GM23248 (cell line): ENCODE results near the gene ARID5B. TPM values are rescaled to one million over a fixed set of nuclear protein-coding genes. Genes with fewer than 3 reads are reported as not detected.

Experiments
- DNase-seq: peaks from one replicate; pipeline ENCODE4 v3.0.0-alpha.2; 2015
- H2AFZ ChIP-seq: fragments of 200-600 bp; sonication (generic); 2 replicates; pipeline ENCODE4 v1.6.1; 2016; ENCODE audit warnings: antibody characterized with exemption
- H3F3A ChIP-seq: fragments of 200-600 bp; sonication (generic); 2 replicates; pipeline ENCODE4 v1.6.1; 2016; ENCODE audit warnings: mild to moderate bottlenecking, antibody characterized with exemption, mixed run types; ENCODE audit not compliant: insufficient read depth
- H3K27ac ChIP-seq: fragments of 200-600 bp; sonication (generic); 2 replicates; pipeline ENCODE4 v1.5.1; 2016; ENCODE audit warnings: mild to moderate bottlenecking
- H3K27me3 ChIP-seq: fragments of 200-600 bp; sonication (generic); replicated peaks from 2 replicates; pipeline ENCODE4 v1.6.1; 2016; ENCODE audit warnings: mild to moderate bottlenecking; ENCODE audit not compliant: insufficient read depth
- H3K36me3 ChIP-seq: fragments of 200-600 bp; sonication (generic); 2 replicates; pipeline ENCODE4 v1.6.1; 2016; ENCODE audit warnings: low read depth, mild to moderate bottlenecking
- H3K4me1 ChIP-seq: fragments of 200-600 bp; sonication (generic); 2 replicates; pipeline ENCODE4 v1.6.1; 2016; ENCODE audit warnings: mild to moderate bottlenecking; ENCODE audit not compliant: insufficient read depth
- H3K4me2 ChIP-seq: fragments of 200-600 bp; sonication (generic); one replicate; pipeline ENCODE4 v1.6.1; 2016; ENCODE audit warnings: mild to moderate bottlenecking; ENCODE audit not compliant: unreplicated experiment
- H3K4me3 ChIP-seq: fragments of 200-600 bp; sonication (generic); 2 replicates; pipeline ENCODE4 v1.5.1; 2016; ENCODE audit warnings: mild to moderate bottlenecking
- H3K79me2 ChIP-seq: fragments of 200-600 bp; sonication (generic); 2 replicates; pipeline ENCODE4 v1.6.1; 2016; ENCODE audit warnings: mild to moderate bottlenecking; ENCODE audit not compliant: insufficient read depth
- H3K9ac ChIP-seq: fragments of 200-600 bp; sonication (generic); 2 replicates; pipeline ENCODE4 v1.6.1; 2016; ENCODE audit warnings: mild to moderate bottlenecking
- H3K9me2 ChIP-seq: fragments of 200-600 bp; sonication (generic); 2 replicates; pipeline ENCODE4 v1.6.1; 2016; ENCODE audit warnings: mixed run types, mild to moderate bottlenecking, moderate library complexity; ENCODE audit not compliant: insufficient read depth
- H3K9me3 ChIP-seq: fragments of 200-600 bp; sonication (generic); one replicate; pipeline ENCODE4 v1.6.1; 2017; ENCODE audit warnings: low read depth
- H4K20me1 ChIP-seq: fragments of 200-600 bp; sonication (generic); 2 replicates; pipeline ENCODE4 v1.6.0; 2016; ENCODE audit not compliant: insufficient read depth
- EZH2 ChIP-seq: fragments of 200-600 bp; sonication (generic); IDR thresholded peaks from 2 replicates; pipeline ENCODE4 v1.6.1; 2018; ENCODE audit warnings: antibody characterized with exemption, mild to moderate bottlenecking; ENCODE audit not compliant: insufficient read depth, poor library complexity, severe bottlenecking
- EZH2phosphoT487 ChIP-seq: fragments of 200-600 bp; sonication (generic); IDR thresholded peaks from 2 replicates; pipeline ENCODE4 v1.6.1; 2018; ENCODE audit warnings: antibody characterized with exemption, moderate library complexity, mild to moderate bottlenecking, low read depth; ENCODE audit not compliant: insufficient read depth
- WGBS, 2 experiments: methylation state at CpG; one replicate each; pipeline ENCODE4 v1.1.6; 2015 to 2017; ENCODE audit warnings: low lambda C conversion rate in 2 of 2, low coverage in 1 of 2; ENCODE audit errors: missing lambda C conversion rate in 2 of 2; 5-methylcytosine and 5-hydroxymethylcytosine counted together
- in situ Hi-C: fragments of 300-500 bp; cut with MboI; formaldehyde crosslinking; loops from 2 replicates; pipeline ENCODE4 v1.15.0; 2020
- polyA plus RNA-seq: library from polyadenylated mRNA; unstranded; fragments of >200 nt; fragmentation: Nextera tagmentation; extraction: Ambion mirVana; gene quantifications from 2 replicates; pipeline ENCODE4 v1.2.1, GENCODE V29; 2016
- total RNA-seq: library from RNA; depleted of rRNA; stranded (reverse); fragments of >200 nt; shearing (Covaris generic); gene quantifications from 2 replicates; pipeline ENCODE4 v1.2.3, GENCODE V29; 2014

Gene ARID5B
- total and polyA plus RNA-seq, 2 experiments from 2014 or later = 56.7 to 78.8 TPM

DNA sequence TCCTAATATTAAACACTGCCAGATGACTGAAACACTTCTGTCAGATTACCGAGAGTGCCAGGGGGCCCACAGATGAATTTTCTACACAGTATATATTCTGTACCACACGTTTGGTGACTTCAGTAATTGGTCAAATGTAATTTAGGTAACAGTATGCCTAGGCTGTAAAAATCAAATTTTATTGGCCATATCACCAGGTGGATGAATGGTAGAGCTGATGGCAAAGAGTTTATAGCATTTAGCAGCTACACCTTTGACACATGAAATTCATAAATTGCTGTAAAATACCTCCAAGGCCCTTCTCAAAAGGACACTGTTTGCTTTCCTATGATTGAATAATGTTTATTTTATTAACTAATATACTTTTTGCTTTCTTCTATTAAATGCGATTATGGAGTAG is 101.3 kb downstream of the ARID5B start:
- no peak overlapping the region for H2AFZ ChIP-seq
- H3K9ac ChIP-seq = no peak overlapping the region
- H3K4me1 ChIP-seq = peaks cover 12% of the 10 kb centered on the region
- H3K4me3 ChIP-seq = no peak overlapping the region
- H3K27ac ChIP-seq = no peak overlapping the region
- 55 to 61% methylated on average over 3 of the region's 3 CpGs for WGBS, 2 experiments
- H3K36me3 ChIP-seq = no peaks in the 10 kb centered on the region
- H3K4me2 ChIP-seq = no peak overlapping the region
- H3K9me3 ChIP-seq = no peaks in the 10 kb centered on the region
- DNase-seq = no peak
- no peaks in the 10 kb centered on the region for H3K27me3 ChIP-seq
- no peaks in the 10 kb centered on the region; the same call in 1 of the 2 replicates for H3K9me2 ChIP-seq
- no peaks in the 10 kb centered on the region for H4K20me1 ChIP-seq
- H3F3A ChIP-seq = no peaks in the 10 kb centered on the region
- in situ Hi-C loops = no loop called here
- peaks cover 50% of the 10 kb centered on the region for H3K79me2 ChIP-seq
- no peak for TF ChIP-seq EZH2

- peaks cover 12% of the 10 kb centered on the region for H3K4me1 ChIP-seq
- no peaks in the 10 kb centered on the region for H3K9me3 ChIP-seq
- H3K79me2 ChIP-seq = peaks cover 51% of the 10 kb centered on the region
- no peak overlapping the region for H3K27ac ChIP-seq
- H4K20me1 ChIP-seq = no peaks in the 10 kb centered on the region
- no peaks in the 10 kb centered on the region; the same call in 1 of the 2 replicates for H3K9me2 ChIP-seq
- no peak for DNase-seq
- H3K36me3 ChIP-seq = no peaks in the 10 kb centered on the region
- 36 to 37% methylated on average over 3 of the region's 3 CpGs for WGBS, 2 experiments
- no peak overlapping the region for H2AFZ ChIP-seq
- H3K27me3 ChIP-seq = no peaks in the 10 kb centered on the region
- TF ChIP-seq EZH2 (no peak), EZH2phosphoT487 (no peak)
- H3F3A ChIP-seq = no peaks in the 10 kb centered on the region
- H3K4me3 ChIP-seq = no peak overlapping the region
- H3K4me2 ChIP-seq = peak overlapping the region; percentile 16
- H3K9ac ChIP-seq = no peak overlapping the region
- in situ Hi-C loops = no loop called here
These were observed 102.5 kb downstream of the ARID5B start for GRCh38 chr10:62004042-62004441.

DNA sequence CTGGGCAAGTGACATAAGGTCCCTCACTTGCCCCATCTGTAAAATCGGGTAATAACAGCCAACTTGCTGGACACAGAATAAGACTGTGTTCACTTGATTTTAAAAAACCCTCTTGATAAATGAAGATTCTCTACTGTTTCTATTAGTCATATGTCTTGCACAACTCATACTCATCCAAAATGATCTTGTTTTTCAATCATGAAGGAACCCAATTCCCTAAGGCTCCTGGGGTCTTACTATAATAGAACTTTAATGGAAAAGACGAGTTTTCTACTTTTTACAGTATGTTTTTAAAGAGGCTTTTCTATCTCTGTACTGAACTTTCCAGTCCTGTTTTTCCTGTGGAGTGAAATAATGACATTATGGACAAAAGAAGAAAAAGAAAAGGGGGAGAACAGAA is 103.8 kb downstream of the ARID5B start:
- 3 to 6% methylated on average over 2 of the region's 2 CpGs for WGBS, 2 experiments
- H3K4me1 ChIP-seq = peaks cover 12% of the 10 kb centered on the region
- no peaks in the 10 kb centered on the region for H3K9me3 ChIP-seq
- no peaks in the 10 kb centered on the region for H4K20me1 ChIP-seq
- H3K36me3 ChIP-seq = no peaks in the 10 kb centered on the region
- no peaks in the 10 kb centered on the region for H3K27me3 ChIP-seq
- H3K9me2 ChIP-seq = no peaks in the 10 kb centered on the region; the same call in 1 of the 2 replicates
- DNase-seq = peak; percentile 63
- H3K4me3 ChIP-seq = no peak overlapping the region
- in situ Hi-C loops = no loop called here
- TF ChIP-seq EZH2 (no peak), EZH2phosphoT487 (no peak)
- H3K79me2 ChIP-seq = peaks cover 63% of the 10 kb centered on the region
- no peak overlapping the region for H3K9ac ChIP-seq
- no peaks in the 10 kb centered on the region for H3F3A ChIP-seq
- no peak overlapping the region for H2AFZ ChIP-seq
- peak overlapping the region; percentile 15; the same call in 1 of the 2 replicates for H3K27ac ChIP-seq
- no peak overlapping the region for H3K4me2 ChIP-seq

- 56% methylated on average over 3 of the region's 3 CpGs for WGBS, 2 experiments
- no peaks in the 10 kb centered on the region for H3K36me3 ChIP-seq
- H2AFZ ChIP-seq = no peak overlapping the region
- no peak for DNase-seq
- peak overlapping the region; percentile 15; the same call in 1 of the 2 replicates for H3K27ac ChIP-seq
- in situ Hi-C loops = no loop called here
- H3K4me1 ChIP-seq = peaks cover 12% of the 10 kb centered on the region
- TF ChIP-seq EZH2 (no peak), EZH2phosphoT487 (no peak)
- no peaks in the 10 kb centered on the region for H3K9me3 ChIP-seq
- H3K9ac ChIP-seq = no peak overlapping the region
- H3K79me2 ChIP-seq = peaks cover 66% of the 10 kb centered on the region
- H3F3A ChIP-seq = no peaks in the 10 kb centered on the region
- H4K20me1 ChIP-seq = no peaks in the 10 kb centered on the region
- H3K27me3 ChIP-seq = no peaks in the 10 kb centered on the region
- no peaks in the 10 kb centered on the region; the same call in 1 of the 2 replicates for H3K9me2 ChIP-seq
- H3K4me2 ChIP-seq = no peak overlapping the region
- no peak overlapping the region for H3K4me3 ChIP-seq
These were observed 104.2 kb downstream of the ARID5B start for GRCh38 chr10:62005687-62006086.

- no peak overlapping the region for H3K9ac ChIP-seq
- no peaks in the 10 kb centered on the region; the same call in 1 of the 2 replicates for H3K9me2 ChIP-seq
- in situ Hi-C loops = no loop called here
- no peaks in the 10 kb centered on the region for H3K36me3 ChIP-seq
- H3F3A ChIP-seq = no peaks in the 10 kb centered on the region
- no peak overlapping the region for H3K27ac ChIP-seq
- WGBS, 2 experiments = 97 to 100% methylated on average over 2 of the region's 2 CpGs
- H3K27me3 ChIP-seq = no peaks in the 10 kb centered on the region
- H3K4me1 ChIP-seq = peaks cover 12% of the 10 kb centered on the region
- DNase-seq = no peak
- H3K9me3 ChIP-seq = no peaks in the 10 kb centered on the region
- H3K79me2 ChIP-seq = peaks cover 64% of the 10 kb centered on the region
- no peak overlapping the region for H3K4me3 ChIP-seq
- H4K20me1 ChIP-seq = no peaks in the 10 kb centered on the region
- TF ChIP-seq EZH2 (no peak), EZH2phosphoT487 (no peak)
- no peak overlapping the region for H3K4me2 ChIP-seq
- H2AFZ ChIP-seq = no peak overlapping the region
These were observed 105.6 kb downstream of the ARID5B start for GRCh38 chr10:62007145-62007544.
